Neural cell (in vitro differentiated cells): ENCODE measurements around the gene BPIFB4. TPM values are rescaled to one million over a fixed set of nuclear protein-coding genes. Genes with fewer than 3 reads are reported as not detected.

ENCODE experiments used
- H2AFZ ChIP-seq: fragments of 200-600, 300-800 bp; sonication (generic), shearing (Covaris generic); 2 replicates; pipeline ENCODE4 v1.6.0; 2014; ENCODE audit warnings: low read depth, mild to moderate bottlenecking, antibody characterized with exemption, low read length, moderate library complexity
- H3F3A ChIP-seq: fragments of 200-600 bp; shearing (Covaris generic); 2 replicates; pipeline ENCODE4 v1.6.1; 2016; ENCODE audit warnings: mild to moderate bottlenecking, moderate library complexity, mixed read lengths, antibody characterized with exemption, low read length; ENCODE audit not compliant: insufficient read depth, poor library complexity, severe bottlenecking
- H3K27ac ChIP-seq: fragments of 200-600, 300-800 bp; sonication (generic), shearing (Covaris generic); 2 replicates; pipeline ENCODE4 v1.5.1; 2014; ENCODE audit warnings: mild to moderate bottlenecking, low read length, moderate library complexity
- H3K27me3 ChIP-seq: fragments of 300-800, 200-600 bp; sonication (generic), shearing (Covaris generic); 2 replicates; pipeline ENCODE4 v1.6.0; 2014; ENCODE audit warnings: mild to moderate bottlenecking, low read depth, low read length, moderate library complexity; ENCODE audit not compliant: insufficient read depth
- H3K36me3 ChIP-seq: fragments of 300-800, 200-600 bp; sonication (generic), shearing (Covaris generic); 2 replicates; pipeline ENCODE4 v1.5.1; 2014; ENCODE audit warnings: mild to moderate bottlenecking, antibody characterized with exemption, low read length, moderate library complexity; ENCODE audit not compliant: insufficient read depth
- H3K4me2 ChIP-seq: fragments of 300-800, 200-600 bp; sonication (generic), shearing (Covaris generic); 2 replicates; pipeline ENCODE4 v1.6.0; 2014; ENCODE audit warnings: mild to moderate bottlenecking, low read length
- H3K4me3 ChIP-seq: fragments of 300-800, 200-600 bp; sonication (generic), shearing (Covaris generic); 2 replicates; pipeline ENCODE4 v1.5.1; 2014; ENCODE audit warnings: mild to moderate bottlenecking, low read length, moderate library complexity
- H3K79me2 ChIP-seq: fragments of 200-600 bp; shearing (Covaris generic); replicated peaks from 2 replicates; pipeline ENCODE4 v1.6.0; 2014; ENCODE audit warnings: mild to moderate bottlenecking, low read length, moderate library complexity; ENCODE audit not compliant: insufficient read depth
- H3K9ac ChIP-seq: fragments of 300-800, 200-600 bp; sonication (generic), shearing (Covaris generic); 2 replicates; pipeline ENCODE4 v1.6.1; 2016; ENCODE audit warnings: mild to moderate bottlenecking, low read length, mixed read lengths
- H3K9me2 ChIP-seq: fragments of 200-600 bp; shearing (Covaris generic); 2 replicates; pipeline ENCODE4 v1.6.1; 2016; ENCODE audit warnings: mild to moderate bottlenecking, low read length, mixed read lengths; ENCODE audit not compliant: insufficient read depth
- H3K9me3 ChIP-seq: fragments of 200-600, 300-800 bp; sonication (generic), shearing (Covaris generic); 2 replicates; pipeline ENCODE4 v1.6.1; 2016; ENCODE audit warnings: mild to moderate bottlenecking, mixed run types, low read length, moderate library complexity, mixed read lengths
- H4K20me1 ChIP-seq: fragments of 200-600 bp; shearing (Covaris generic); 2 replicates; pipeline ENCODE4 v1.6.1; 2016; ENCODE audit warnings: mild to moderate bottlenecking, mixed run types; ENCODE audit not compliant: insufficient read depth
- EP300 ChIP-seq: fragments of 450-650 bp; conservative IDR thresholded peaks from 2 replicates; pipeline ENCODE4 v1.6.1; 2014; ENCODE audit warnings: antibody characterized with exemption, mild to moderate bottlenecking, moderate library complexity; ENCODE audit not compliant: poor library complexity, severe bottlenecking
- EZH2 ChIP-seq: fragments of 200-600, 300-800 bp; shearing (Covaris generic), sonication (generic); IDR thresholded peaks from 2 replicates; pipeline ENCODE4 v1.6.1; 2014; ENCODE audit warnings: antibody characterized with exemption, low read length, borderline replicate concordance, mild to moderate bottlenecking; ENCODE audit not compliant: insufficient read depth, poor library complexity, severe bottlenecking
- MXI1 ChIP-seq: fragments of 450-650 bp; conservative IDR thresholded peaks from 2 replicates; pipeline ENCODE4 v1.6.1; 2014; ENCODE audit warnings: antibody characterized with exemption, mild to moderate bottlenecking; ENCODE audit not compliant: poor library complexity, severe bottlenecking
- POLR2AphosphoS5 ChIP-seq: IDR thresholded peaks from 2 replicates; pipeline ENCODE4 v1.6.1; 2012
- RAD21 ChIP-seq: fragments of 450-650 bp; conservative IDR thresholded peaks from 2 replicates; pipeline ENCODE4 v1.6.1; 2014; ENCODE audit warnings: antibody characterized with exemption, mild to moderate bottlenecking, moderate library complexity
- SMC3 ChIP-seq: fragments of 450-650 bp; conservative IDR thresholded peaks from 2 replicates; pipeline ENCODE4 v1.6.1; 2014; ENCODE audit warnings: antibody characterized with exemption, mild to moderate bottlenecking, moderate library complexity; ENCODE audit not compliant: poor library complexity
- TAF1 ChIP-seq: IDR thresholded peaks from 2 replicates; pipeline ENCODE4 v1.6.1; 2012; ENCODE audit warnings: low read depth
- polyA plus RNA-seq: library from polyadenylated mRNA; depleted of rRNA; stranded (reverse); fragments of >200 nt; gene quantifications from 2 replicates; pipeline ENCODE4 v1.2.3, GENCODE V29; 2014
- TF ChIP-seq, protein P1 (sequence below): IDR thresholded peaks from 2 replicates; pipeline ENCODE4 v1.6.1; 2012; ENCODE audit warnings: borderline replicate concordance
- TF ChIP-seq, protein P2 (sequence below): fragments of 450-650 bp; IDR thresholded peaks from 2 replicates; pipeline ENCODE4 v1.5.1; 2014; ENCODE audit warnings: antibody characterized with exemption, mild to moderate bottlenecking, moderate library complexity; ENCODE audit not compliant: poor library complexity, severe bottlenecking

Gene BPIFB4
- polyA plus RNA-seq, 1 donor from 2014 or later: not detected

DNA sequence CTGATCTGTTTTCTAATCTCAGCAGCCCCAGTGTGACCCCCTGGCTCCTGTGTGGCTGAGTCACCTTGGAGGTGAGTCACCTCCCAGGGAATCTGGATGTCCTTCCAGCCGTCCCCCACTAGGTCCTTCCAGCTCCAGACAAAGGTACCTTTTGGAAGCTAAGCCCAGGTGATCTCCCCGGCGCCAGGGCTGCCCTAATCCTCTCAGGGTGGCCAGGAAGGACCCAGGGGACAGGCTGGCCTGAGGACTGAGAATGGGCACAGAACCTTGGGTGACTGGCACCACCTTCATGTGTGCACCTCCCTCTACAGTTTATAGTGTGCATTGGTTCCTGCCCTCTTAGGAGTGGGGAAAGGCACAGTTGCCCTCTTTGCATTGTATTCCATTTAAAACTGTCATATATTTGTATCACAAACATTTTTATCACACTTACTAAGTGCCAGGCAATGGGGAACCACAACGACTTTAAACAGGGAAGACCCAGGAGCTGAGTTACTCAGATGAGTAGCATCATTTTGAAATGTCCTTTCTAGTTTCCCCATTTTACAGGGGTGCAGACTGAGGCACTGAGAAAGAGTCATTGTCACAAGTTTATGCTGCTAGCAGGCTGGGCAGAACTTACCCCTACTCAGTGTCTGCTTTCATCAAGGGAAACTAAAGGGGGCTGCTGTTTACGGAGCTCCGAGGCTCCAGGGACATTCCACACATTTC is 2.6 kb upstream of the BPIFB4 start:
- Histone ChIP-seq H3K9ac (no peak overlapping the region), H3K4me2 (no peak overlapping the region), H3K9me3 (no peaks in the 10 kb centered on the region), H3K4me3 (no peak overlapping the region), H3F3A (no peaks in the 10 kb centered on the region), H3K27ac (no peak overlapping the region), H2AFZ (no peak overlapping the region), H3K9me2 (no peaks in the 10 kb centered on the region), H4K20me1 (no peaks in the 10 kb centered on the region), H3K36me3 (no peaks in the 10 kb centered on the region), H3K79me2 (no peaks in the 10 kb centered on the region), H3K27me3 (no peaks in the 10 kb centered on the region)
- TF ChIP-seq POLR2AphosphoS5 (no peak), TAF1 (no peak), RAD21 (no peak), SMC3 (no peak), EP300 (no peak), EZH2 (no peak), MXI1 (no peak)
- TF ChIP-seq, protein P1, sequence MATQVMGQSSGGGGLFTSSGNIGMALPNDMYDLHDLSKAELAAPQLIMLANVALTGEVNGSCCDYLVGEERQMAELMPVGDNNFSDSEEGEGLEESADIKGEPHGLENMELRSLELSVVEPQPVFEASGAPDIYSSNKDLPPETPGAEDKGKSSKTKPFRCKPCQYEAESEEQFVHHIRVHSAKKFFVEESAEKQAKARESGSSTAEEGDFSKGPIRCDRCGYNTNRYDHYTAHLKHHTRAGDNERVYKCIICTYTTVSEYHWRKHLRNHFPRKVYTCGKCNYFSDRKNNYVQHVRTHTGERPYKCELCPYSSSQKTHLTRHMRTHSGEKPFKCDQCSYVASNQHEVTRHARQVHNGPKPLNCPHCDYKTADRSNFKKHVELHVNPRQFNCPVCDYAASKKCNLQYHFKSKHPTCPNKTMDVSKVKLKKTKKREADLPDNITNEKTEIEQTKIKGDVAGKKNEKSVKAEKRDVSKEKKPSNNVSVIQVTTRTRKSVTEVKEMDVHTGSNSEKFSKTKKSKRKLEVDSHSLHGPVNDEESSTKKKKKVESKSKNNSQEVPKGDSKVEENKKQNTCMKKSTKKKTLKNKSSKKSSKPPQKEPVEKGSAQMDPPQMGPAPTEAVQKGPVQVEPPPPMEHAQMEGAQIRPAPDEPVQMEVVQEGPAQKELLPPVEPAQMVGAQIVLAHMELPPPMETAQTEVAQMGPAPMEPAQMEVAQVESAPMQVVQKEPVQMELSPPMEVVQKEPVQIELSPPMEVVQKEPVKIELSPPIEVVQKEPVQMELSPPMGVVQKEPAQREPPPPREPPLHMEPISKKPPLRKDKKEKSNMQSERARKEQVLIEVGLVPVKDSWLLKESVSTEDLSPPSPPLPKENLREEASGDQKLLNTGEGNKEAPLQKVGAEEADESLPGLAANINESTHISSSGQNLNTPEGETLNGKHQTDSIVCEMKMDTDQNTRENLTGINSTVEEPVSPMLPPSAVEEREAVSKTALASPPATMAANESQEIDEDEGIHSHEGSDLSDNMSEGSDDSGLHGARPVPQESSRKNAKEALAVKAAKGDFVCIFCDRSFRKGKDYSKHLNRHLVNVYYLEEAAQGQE: no peak
- TF ChIP-seq, protein P2, sequence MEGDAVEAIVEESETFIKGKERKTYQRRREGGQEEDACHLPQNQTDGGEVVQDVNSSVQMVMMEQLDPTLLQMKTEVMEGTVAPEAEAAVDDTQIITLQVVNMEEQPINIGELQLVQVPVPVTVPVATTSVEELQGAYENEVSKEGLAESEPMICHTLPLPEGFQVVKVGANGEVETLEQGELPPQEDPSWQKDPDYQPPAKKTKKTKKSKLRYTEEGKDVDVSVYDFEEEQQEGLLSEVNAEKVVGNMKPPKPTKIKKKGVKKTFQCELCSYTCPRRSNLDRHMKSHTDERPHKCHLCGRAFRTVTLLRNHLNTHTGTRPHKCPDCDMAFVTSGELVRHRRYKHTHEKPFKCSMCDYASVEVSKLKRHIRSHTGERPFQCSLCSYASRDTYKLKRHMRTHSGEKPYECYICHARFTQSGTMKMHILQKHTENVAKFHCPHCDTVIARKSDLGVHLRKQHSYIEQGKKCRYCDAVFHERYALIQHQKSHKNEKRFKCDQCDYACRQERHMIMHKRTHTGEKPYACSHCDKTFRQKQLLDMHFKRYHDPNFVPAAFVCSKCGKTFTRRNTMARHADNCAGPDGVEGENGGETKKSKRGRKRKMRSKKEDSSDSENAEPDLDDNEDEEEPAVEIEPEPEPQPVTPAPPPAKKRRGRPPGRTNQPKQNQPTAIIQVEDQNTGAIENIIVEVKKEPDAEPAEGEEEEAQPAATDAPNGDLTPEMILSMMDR: no peak

GRCh38 chr20:33081411-33082154 is 2.1 kb downstream of the BPIFB4 start:
- no peaks in the 10 kb centered on the region for H3K79me2 ChIP-seq
- H3K4me3 ChIP-seq: no peak overlapping the region
- H3K27ac ChIP-seq: no peak overlapping the region
- H3K9ac ChIP-seq: no peak overlapping the region
- H3K9me2 ChIP-seq: no peaks in the 10 kb centered on the region
- H3K4me2 ChIP-seq: no peak overlapping the region
- H2AFZ ChIP-seq: no peak overlapping the region
- H4K20me1 ChIP-seq: no peaks in the 10 kb centered on the region
- H3K9me3 ChIP-seq: no peaks in the 10 kb centered on the region
- no peak for TF ChIP-seq POLR2AphosphoS5
- no peak for TF ChIP-seq SMC3
- no peaks in the 10 kb centered on the region for H3K36me3 ChIP-seq
- no peaks in the 10 kb centered on the region for H3K27me3 ChIP-seq
- no peaks in the 10 kb centered on the region for H3F3A ChIP-seq
